Spleen (tissue), 7 donors: Measurements from ENCODE around the gene TET2.

Source experiments
- CTCF ChIP-seq, 11 experiments: fragments of 200-600 bp in 7 of 11; fragments of 450-650 bp in 4 of 11; sonication (generic) in 4 of 11; IDR thresholded peaks in 8 of 11; conservative IDR thresholded peaks in 3 of 11; 1 replicate in 7 of 11; 2 replicates in 4 of 11; pipeline versions ENCODE4 v1.4.0 to v1.8.0; 2016 to 2021; ENCODE audit warnings: antibody characterized with exemption in 11 of 11, inconsistent platforms in 4 of 11, mild to moderate bottlenecking in 1 of 11
- POLR2A ChIP-seq, 3 donors: fragments of 450-650 bp; IDR thresholded peaks; one replicate each; pipeline ENCODE4 v1.5.1; 2017; ENCODE audit warnings: antibody characterized with exemption in 3 of 3, mild to moderate bottlenecking in 1 of 3
- donor health status: DM: no; HTN: no; CAD: no; lungs with moderate emphysema.
- donor health status: DM: no; HTN: no; CAD: no.
- donor health status: DM: no; HTN: no; CAD: no.

GRCh38 chr4:105147016-105147552 is 408 bp downstream of the TET2 start:
- TF ChIP-seq CTCF (IDR thresholded peaks at IDR 0.05 in 8 of 11, conservative IDR thresholded peaks at IDR 0.05 in 3 of 11) (no peak), POLR2A (IDR thresholded peaks at IDR 0.05) (no peak)
